NK-92 treated with Interleukin-12 subunit alpha and Interleukin-12 subunit beta, amount 100 ng/mL, for 24 hours (cell line): ENCODE results near the gene RIPK3.
"Not testable (repeated sequence)": the region's sequence is repeated elsewhere in the genome, so short reads cannot be mapped to it uniquely, and the experiment has no call there.

Experiments used
- DNase-seq: peaks from one replicate; lab custom pipeline; 2025; lab: John Stamatoyannopoulos, UW

The RIPK3 gene

GRCh38 chr14:24339284-24340151 lies at the start of gene RIPK3:
Gene RIPK3, minus strand, starts transcription at chr14:24339991. Its CDS starts 165 bp downstream, at chr14:24339826.
- DNase-seq = no peak

GRCh38 chr14:24389226-24389848 lies 49.5 kb upstream of the RIPK3 start:
- DNase-seq = no peak

- DNase-seq = no peak
Observed at GRCh38 chr14:24388474-24389179, 48.8 kb upstream of the RIPK3 start.

GRCh38 chr14:24387579-24387978 lies 47.8 kb upstream of the RIPK3 start:
- DNase-seq = not testable (repeated sequence)

GRCh38 chr14:24387009-24387345 lies 47.2 kb upstream of the RIPK3 start:
- DNase-seq = no peak

GRCh38 chr14:24385524-24385923 lies 45.7 kb upstream of the RIPK3 start:
- DNase-seq = no peak

GRCh38 chr14:24384169-24384568 lies 44.4 kb upstream of the RIPK3 start:
- no peak for DNase-seq

- DNase-seq = no peak
Observed at GRCh38 chr14:24382064-24382371, 42.2 kb upstream of the RIPK3 start.

GRCh38 chr14:24381363-24382063 lies 41.7 kb upstream of the RIPK3 start:
- no peak for DNase-seq

- DNase-seq = no peak
Observed at GRCh38 chr14:24379907-24380730, 40.3 kb upstream of the RIPK3 start.

- no peak for DNase-seq
Observed at GRCh38 chr14:24378981-24379906, 39.5 kb upstream of the RIPK3 start.

GRCh38 chr14:24378327-24378726 lies 38.5 kb upstream of the RIPK3 start:
- no peak for DNase-seq

GRCh38 chr14:24377657-24378056 lies 37.9 kb upstream of the RIPK3 start:
- no peak for DNase-seq

GRCh38 chr14:24377126-24377525 lies 37.3 kb upstream of the RIPK3 start:
- no peak for DNase-seq

- no peak for DNase-seq
Observed at GRCh38 chr14:24376448-24377070, 36.8 kb upstream of the RIPK3 start.

GRCh38 chr14:24372701-24373416 lies 33.1 kb upstream of the RIPK3 start:
- DNase-seq = no peak

GRCh38 chr14:24371605-24372004 lies 31.8 kb upstream of the RIPK3 start:
- not testable (repeated sequence) for DNase-seq

- no peak for DNase-seq
Observed at GRCh38 chr14:24370748-24371147, 31.0 kb upstream of the RIPK3 start.
